OCI-LY7 (cell line): ENCODE results near the gene CCDC87. TPM values are rescaled to one million over a fixed set of nuclear protein-coding genes. Genes with fewer than 3 reads are reported as not detected.

ENCODE experiments used
- BruUV-seq: library from RNA; stranded (reverse); fragments of 400-500 nt; replicated peaks from 2 replicates; lab custom pipeline; 2021; lab: Mats Ljungman, UMichigan
- CTCF ChIA-PET: fragments of 300-600 bp; sonication (Branson Sonifier 250); formaldehyde crosslinking; loops from one replicate; lab custom pipeline; 2022; ENCODE audit warnings: antibody characterized with exemption; ENCODE audit not compliant: unreplicated experiment; lab: Charles Lee
- POLR2A ChIA-PET: fragments of 300-600 bp; sonication (Branson Sonifier 250); formaldehyde crosslinking; loops from one replicate; lab custom pipeline; 2022; ENCODE audit warnings: antibody characterized with exemption; lab: Charles Lee
- DNase-seq: peaks from one replicate; pipeline ENCODE4 v3.0.0-alpha.2; 2015; ENCODE audit warnings: low spot score
- H2AFZ ChIP-seq: fragments of 200-600 bp; sonication (generic), shearing (Covaris generic); 2 replicates; pipeline ENCODE4 v1.6.1; 2014; ENCODE audit warnings: mild to moderate bottlenecking, antibody characterized with exemption, low read length, moderate library complexity
- H3K27ac ChIP-seq: fragments of 200-600 bp; sonication (generic); 2 replicates; pipeline ENCODE4 v1.5.1; 2014; ENCODE audit warnings: mixed run types, low read depth, mild to moderate bottlenecking, moderate library complexity, low read length, inconsistent platforms; ENCODE audit not compliant: poor library complexity, severe bottlenecking
- H3K36me3 ChIP-seq: fragments of 200-600 bp; sonication (generic); 2 replicates; pipeline ENCODE4 v1.6.1; 2014; ENCODE audit warnings: mild to moderate bottlenecking, antibody characterized with exemption, low read length, moderate library complexity, mixed read lengths; ENCODE audit not compliant: insufficient read depth
- H3K4me1 ChIP-seq: fragments of 200-600 bp; sonication (generic); 2 replicates; pipeline ENCODE4 v1.5.1; 2014; ENCODE audit warnings: mild to moderate bottlenecking, low read length; ENCODE audit not compliant: insufficient read depth, poor library complexity, severe bottlenecking
- H3K4me2 ChIP-seq: fragments of 200-600 bp; sonication (generic); 2 replicates; pipeline ENCODE4 v1.6.1; 2014; ENCODE audit warnings: mild to moderate bottlenecking, low read length
- H3K4me3 ChIP-seq: fragments of 200-600 bp; sonication (generic); 2 replicates; pipeline ENCODE4 v1.5.1; 2014; ENCODE audit warnings: mild to moderate bottlenecking, low read depth, low read length; ENCODE audit not compliant: poor library complexity, severe bottlenecking
- H3K79me2 ChIP-seq: fragments of 200-600 bp; sonication (generic); 2 replicates; pipeline ENCODE4 v1.6.1; 2016; ENCODE audit warnings: low read depth, mild to moderate bottlenecking, low read length, moderate library complexity, mixed read lengths; ENCODE audit not compliant: insufficient read depth
- H3K9me2 ChIP-seq: fragments of 200-600 bp; sonication (generic); 2 replicates; pipeline ENCODE4 v1.6.1; 2016; ENCODE audit warnings: mild to moderate bottlenecking, low read length, mixed read lengths; ENCODE audit not compliant: insufficient read depth
- H3K9me3 ChIP-seq: fragments of 200-600 bp; sonication (generic); 2 replicates; pipeline ENCODE4 v1.6.1; 2014; ENCODE audit warnings: mild to moderate bottlenecking, mixed run types, low read length, mixed read lengths
- H4K20me1 ChIP-seq: fragments of 200-600 bp; sonication (generic); 2 replicates; pipeline ENCODE4 v1.6.1; 2014; ENCODE audit warnings: mild to moderate bottlenecking, antibody characterized with exemption, low read length, moderate library complexity, mixed read lengths; ENCODE audit not compliant: insufficient read depth
- EZH2phosphoT487 ChIP-seq: fragments of 200-600 bp; sonication (generic); IDR thresholded peaks from 2 replicates; pipeline ENCODE4 v1.6.1; 2018; ENCODE audit warnings: low read depth, borderline replicate concordance, mild to moderate bottlenecking, mixed run types, antibody characterized with exemption, low read length, moderate library complexity, mixed read lengths
- intact Hi-C: fragments of 100-400 bp; cut with micrococcal nuclease; formaldehyde crosslinking; loops from one replicate; pipeline ENCODE4 v1.10.0; 2022; ENCODE audit not compliant: unreplicated experiment
- total RNA-seq, 2 experiments: library from RNA; depleted of rRNA in 1 of 2; stranded (reverse); fragments of >200 nt in 1 of 2; shearing (Covaris generic) in 1 of 2; gene quantifications; 2 replicates each; pipeline ENCODE4 v1.2.3, GENCODE V29; 2014 to 2022
- TF ChIP-seq, protein P1 (sequence below): fragments of 200-600 bp; sonication (generic); conservative IDR thresholded peaks from 2 replicates; pipeline ENCODE4 v1.5.1; 2014; ENCODE audit warnings: mild to moderate bottlenecking, antibody characterized with exemption, low read length, moderate library complexity, mixed read lengths

CCDC87 gene
- total RNA-seq, 2 experiments from 2014 or later = 0.13 to 0.36 TPM

DNA sequence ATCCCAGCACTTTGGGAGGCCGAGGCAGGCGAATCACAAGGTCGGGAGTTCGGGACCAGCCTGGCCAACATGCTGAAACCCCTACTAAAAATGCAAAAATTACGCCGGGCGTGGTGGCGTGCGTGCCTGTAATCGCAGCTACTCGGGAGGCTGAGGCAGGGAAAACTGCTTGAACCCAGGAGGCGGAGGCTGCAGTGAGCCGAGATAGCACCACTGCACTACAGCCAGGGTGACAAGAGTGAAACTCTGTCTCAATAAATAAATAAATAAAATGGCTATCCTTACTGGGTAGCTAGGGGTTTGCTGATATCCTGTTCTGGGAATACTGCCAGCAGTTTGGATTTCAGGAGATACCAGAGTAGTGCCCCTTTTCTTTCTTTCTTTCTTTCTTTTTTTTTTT is 21.2 kb upstream of the CCDC87 start:
- POLR2A ChIA-PET = no interaction called here
- Histone ChIP-seq H2AFZ (no peak overlapping the region), H3K4me3 (no peak overlapping the region), H3K79me2 (peaks cover 46% of the 10 kb centered on the region), H3K4me1 (peaks cover 65% of the 10 kb centered on the region), H3K9me3 (no peaks in the 10 kb centered on the region), H3K4me2 (no peak overlapping the region), H4K20me1 (peaks cover 20% of the 10 kb centered on the region), H3K9me2 (no peaks in the 10 kb centered on the region), H3K27ac (no peak overlapping the region), H3K36me3 (peaks cover 25% of the 10 kb centered on the region)
- CTCF ChIA-PET = no interaction called here
- no peak for TF ChIP-seq EZH2phosphoT487
- TF ChIP-seq, protein P1, sequence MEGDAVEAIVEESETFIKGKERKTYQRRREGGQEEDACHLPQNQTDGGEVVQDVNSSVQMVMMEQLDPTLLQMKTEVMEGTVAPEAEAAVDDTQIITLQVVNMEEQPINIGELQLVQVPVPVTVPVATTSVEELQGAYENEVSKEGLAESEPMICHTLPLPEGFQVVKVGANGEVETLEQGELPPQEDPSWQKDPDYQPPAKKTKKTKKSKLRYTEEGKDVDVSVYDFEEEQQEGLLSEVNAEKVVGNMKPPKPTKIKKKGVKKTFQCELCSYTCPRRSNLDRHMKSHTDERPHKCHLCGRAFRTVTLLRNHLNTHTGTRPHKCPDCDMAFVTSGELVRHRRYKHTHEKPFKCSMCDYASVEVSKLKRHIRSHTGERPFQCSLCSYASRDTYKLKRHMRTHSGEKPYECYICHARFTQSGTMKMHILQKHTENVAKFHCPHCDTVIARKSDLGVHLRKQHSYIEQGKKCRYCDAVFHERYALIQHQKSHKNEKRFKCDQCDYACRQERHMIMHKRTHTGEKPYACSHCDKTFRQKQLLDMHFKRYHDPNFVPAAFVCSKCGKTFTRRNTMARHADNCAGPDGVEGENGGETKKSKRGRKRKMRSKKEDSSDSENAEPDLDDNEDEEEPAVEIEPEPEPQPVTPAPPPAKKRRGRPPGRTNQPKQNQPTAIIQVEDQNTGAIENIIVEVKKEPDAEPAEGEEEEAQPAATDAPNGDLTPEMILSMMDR = no peak
- intact Hi-C loops = no loop called here
- BruUV-seq = no TSS peak
- DNase-seq = no peak

- no TSS peak for BruUV-seq
- ChIA-PET CTCF (no interaction called here), POLR2A (interaction anchor here (1.2 kb wide), 1 partner anchor 10 kb away, joined by 3 read pairs; no protein-coding TSS in a partner anchor)
These were observed 19.6 kb upstream of the CCDC87 start for GRCh38 chr11:66612458-66612857.

More at GRCh38 chr11:66612458-66612857, 19.6 kb upstream of the CCDC87 start:
- DNase-seq = no peak
- TF ChIP-seq EZH2phosphoT487 = no peak
- TF ChIP-seq, protein P1 = no peak
- Histone ChIP-seq H3K9me3 (no peaks in the 10 kb centered on the region), H3K4me1 (peaks cover 68% of the 10 kb centered on the region), H3K79me2 (peaks cover 29% of the 10 kb centered on the region), H3K4me3 (no peak overlapping the region), H4K20me1 (peaks cover 4% of the 10 kb centered on the region), H3K9me2 (no peaks in the 10 kb centered on the region), H3K4me2 (0 out of 2 replicates have a peak overlapping the region, but pooled peaks have one; percentile 54), H3K36me3 (peaks cover 9% of the 10 kb centered on the region), H3K27ac (peak overlapping the region; percentile 84), H2AFZ (no peak overlapping the region)
- intact Hi-C loops = no loop called here
